Endothelial cell of umbilical vein (primary cell): ENCODE measurements around the gene SLC51B. TPM values are rescaled to one million over a fixed set of nuclear protein-coding genes. Genes with fewer than 3 reads are reported as not detected.

Source experiments
- BruUV-seq: library from RNA; stranded (reverse); fragments of 400-500 nt; replicated peaks from 2 replicates; lab custom pipeline; 2021; lab: Mats Ljungman, UMichigan
- CTCF ChIA-PET: fragments of 300-600, 350-600 bp; sonication (Branson Sonifier 250); formaldehyde crosslinking; loops from one replicate; lab custom pipeline; 2021; ENCODE audit warnings: antibody characterized with exemption, inconsistent platforms; lab: Charles Lee
- POLR2A ChIA-PET: fragments of 300-600, 350-600 bp; sonication (Branson Sonifier 250); formaldehyde crosslinking; loops from one replicate; lab custom pipeline; 2021; ENCODE audit warnings: antibody characterized with exemption, inconsistent platforms; lab: Charles Lee
- DNase-seq: peaks from one replicate; pipeline ENCODE4 v3.0.0-alpha.2; 2011; ENCODE audit warnings: low read depth, low spot score
- FAIRE-seq: peaks from 2 replicates; lab custom pipeline; 2011; peaks lifted over from hg19 to GRCh38; lab: Jason Lieb, UNC
- H2AFZ ChIP-seq: 2 replicates; pipeline ENCODE4 v1.6.0; 2012; ENCODE audit warnings: low read depth, low read length, control low read depth, inconsistent platforms
- H3K27ac ChIP-seq: 2 replicates; pipeline ENCODE4 v1.5.1; 2011; ENCODE audit warnings: low read depth, mild to moderate bottlenecking, control low read depth, low read length, moderate library complexity; ENCODE audit not compliant: insufficient read depth
- H3K27me3 ChIP-seq, 2 experiments: 2 replicates each; pipeline versions ENCODE4 v1.6.0 to v1.6.1; 2011; ENCODE audit warnings: low read length in 2 of 2, mixed read lengths in 1 of 2; ENCODE audit not compliant: control insufficient read depth in 2 of 2, insufficient read depth in 2 of 2
- H3K36me3 ChIP-seq, 2 experiments: 2 replicates in 1 of 2; 3 replicates in 1 of 2; pipeline ENCODE4 v1.5.1; 2011; ENCODE audit warnings: low read length in 2 of 2, mild to moderate bottlenecking in 1 of 2, moderate library complexity in 1 of 2; ENCODE audit not compliant: control insufficient read depth in 2 of 2, insufficient read depth in 2 of 2; ENCODE audit errors: extremely low read depth in 1 of 2
- H3K4me1 ChIP-seq: 3 replicates; pipeline ENCODE4 v1.5.1; 2011; ENCODE audit warnings: mild to moderate bottlenecking, low read length; ENCODE audit not compliant: control insufficient read depth, insufficient read depth; ENCODE audit errors: extremely low read depth
- H3K4me2 ChIP-seq: 2 replicates; pipeline ENCODE4 v1.6.1; 2011; ENCODE audit warnings: low read length, control low read depth, mixed read lengths; ENCODE audit not compliant: insufficient read depth
- H3K4me3 ChIP-seq, 3 experiments: fragments of 200-600 bp in 1 of 3; sonication (generic), shearing (Covaris generic) in 1 of 3; replicated peaks in 1 of 3; 2 replicates each; pipeline ENCODE4 v1.5.1; 2011 to 2016; ENCODE audit warnings: control low read depth in 3 of 3, low read length in 3 of 3, mild to moderate bottlenecking in 2 of 3, inconsistent platforms in 1 of 3, low read depth in 1 of 3, moderate library complexity in 1 of 3; ENCODE audit not compliant: insufficient read depth in 1 of 3
- H3K79me2 ChIP-seq: 2 replicates; pipeline ENCODE4 v1.6.0; 2012; ENCODE audit warnings: low read length, inconsistent platforms; ENCODE audit not compliant: control insufficient read depth, insufficient read depth
- H3K9ac ChIP-seq: replicated peaks from 2 replicates; pipeline ENCODE3; 2011; ENCODE audit warnings: low read length, control low read depth; ENCODE audit not compliant: insufficient read depth; ENCODE audit errors: extremely low read depth
- H3K9me1 ChIP-seq: replicated peaks from 3 replicates; pipeline ENCODE4 v1.6.0; 2011; ENCODE audit warnings: mild to moderate bottlenecking, low read length; ENCODE audit not compliant: control insufficient read depth, insufficient read depth; ENCODE audit errors: extremely low read depth
- H3K9me3 ChIP-seq: replicated peaks from 2 replicates; pipeline ENCODE4 v1.5.1; 2012; ENCODE audit warnings: low read length, inconsistent platforms; ENCODE audit not compliant: control insufficient read depth, insufficient read depth
- H4K20me1 ChIP-seq: replicated peaks from 2 replicates; pipeline ENCODE3; 2011; ENCODE audit warnings: mild to moderate bottlenecking, low read length; ENCODE audit not compliant: control insufficient read depth, insufficient read depth; ENCODE audit errors: extremely low read depth
- CTCF ChIP-seq, 2 donors: IDR thresholded peaks; 1 replicate in 1 of 2; 2 replicates in 1 of 2; pipeline ENCODE4 v1.5.1; 2011; ENCODE audit warnings: low read length in 2 of 2, mild to moderate bottlenecking in 2 of 2, moderate library complexity in 2 of 2, control low read depth in 1 of 2, inconsistent platforms in 1 of 2, low read depth in 1 of 2; ENCODE audit not compliant: insufficient read depth in 1 of 2; ENCODE audit errors: extremely low read depth in 1 of 2
- EZH2 ChIP-seq: IDR thresholded peaks from 2 replicates; pipeline ENCODE4 v1.6.1; 2012; ENCODE audit warnings: borderline replicate concordance, low read depth, mild to moderate bottlenecking, moderate library complexity, low read length, inconsistent platforms; ENCODE audit not compliant: severe bottlenecking
- FOS ChIP-seq: IDR thresholded peaks from 2 replicates; pipeline ENCODE4 v1.6.1; 2011; ENCODE audit warnings: mild to moderate bottlenecking, low read length, moderate library complexity, borderline replicate concordance; ENCODE audit not compliant: insufficient read depth
- GATA2 ChIP-seq: IDR thresholded peaks from 2 replicates; pipeline ENCODE4 v1.7.0; 2011; ENCODE audit warnings: low read depth, mild to moderate bottlenecking, moderate library complexity, mixed read lengths, low read length; ENCODE audit not compliant: insufficient read length, insufficient read depth
- JUN ChIP-seq: IDR thresholded peaks from 2 replicates; pipeline ENCODE4 v1.6.1; 2011; ENCODE audit warnings: borderline replicate concordance, low read depth; ENCODE audit not compliant: insufficient read length, insufficient read depth
- MYC ChIP-seq: IDR thresholded peaks from one replicate; pipeline ENCODE4 v1.6.1; 2011; ENCODE audit warnings: mild to moderate bottlenecking, low read depth, low read length
- POLR2A ChIP-seq: IDR thresholded peaks from 2 replicates; pipeline ENCODE4 v1.6.1; 2012; ENCODE audit warnings: low read depth, mild to moderate bottlenecking, control low read depth, low read length
- POLR2AphosphoS5 ChIP-seq: IDR thresholded peaks from 2 replicates; pipeline ENCODE4 v1.6.1; 2012; ENCODE audit warnings: low read depth, mild to moderate bottlenecking, control low read depth, low read length, moderate library complexity; ENCODE audit not compliant: insufficient read depth
- dilution Hi-C: fragments of 300-500 bp; cut with MboI; formaldehyde crosslinking; loops from one replicate; pipeline ENCODE4 v1.15.0; 2019; ENCODE audit warnings: low sequenced_read_pairs; ENCODE audit not compliant: extremely low pct_ligation_motif_present
- intact Hi-C: fragments of 100-400 bp; cut with micrococcal nuclease; formaldehyde crosslinking; loops from one replicate; pipeline ENCODE4 v1.10.0; 2022
- polyA plus RNA-seq, 4 experiments: library from polyadenylated mRNA; depleted of rRNA in 3 of 4; stranded (reverse) in 3 of 4; unstranded in 1 of 4; fragments of >200 nt; gene quantifications; 2 replicates each; pipeline versions ENCODE4 v1.2.1 to v1.2.3, GENCODE V29; 2011 to 2012; ENCODE audit warnings: missing spikeins in 1 of 4
- total RNA-seq: library from RNA; stranded (reverse); gene quantifications from 2 replicates; pipeline ENCODE4 v1.2.3, GENCODE V29; 2021
- TF ChIP-seq, protein P1 (sequence below): IDR thresholded peaks from 2 replicates; pipeline ENCODE4 v1.6.1; 2011; ENCODE audit not compliant: insufficient read depth, insufficient read length

SLC51B gene
- total and polyA plus RNA-seq, 2 donors (not counting 3 experiments of a cell fraction or from before 2014, with no cell fraction given): not detected

- no peaks in the 10 kb centered on the region for H3K36me3 ChIP-seq
- intact Hi-C loops: no loop called here
- no peaks in the 10 kb centered on the region for H3K79me2 ChIP-seq
- H3K4me1 ChIP-seq: no peaks in the 10 kb centered on the region
- H3K9ac ChIP-seq: no peak overlapping the region
- H3K9me3 ChIP-seq: no peaks in the 10 kb centered on the region
- H3K4me2 ChIP-seq: no peak overlapping the region
- TF ChIP-seq CTCF (IDR thresholded peaks at IDR 0.05; ENCODE audit: extremely low read depth in 1 of 2, insufficient read depth in 1 of 2, low read depth in 1 of 2, low read length in 2 of 2) (no peak), POLR2A (no peak), FOS (no peak), GATA2 (no peak), MYC (no peak), EZH2 (no peak), POLR2AphosphoS5 (no peak), JUN (no peak)
- TF ChIP-seq, protein P1, sequence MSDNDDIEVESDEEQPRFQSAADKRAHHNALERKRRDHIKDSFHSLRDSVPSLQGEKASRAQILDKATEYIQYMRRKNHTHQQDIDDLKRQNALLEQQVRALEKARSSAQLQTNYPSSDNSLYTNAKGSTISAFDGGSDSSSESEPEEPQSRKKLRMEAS: no peak
- H2AFZ ChIP-seq: no peak overlapping the region
- ChIA-PET CTCF (interaction anchor here (1.2 to 1.4 kb wide), 2 partner anchors 8 to 12 kb away, joined by 3 read pairs; no protein-coding TSS in a partner anchor), POLR2A (no interaction called here)
- no TSS peak for BruUV-seq
- H4K20me1 ChIP-seq: no peaks in the 10 kb centered on the region
- DNase-seq: no peak
- H3K4me3 ChIP-seq: no peak overlapping the region
- H3K9me1 ChIP-seq: peaks cover 2% of the 10 kb centered on the region
- H3K27ac ChIP-seq: no peak overlapping the region
- dilution Hi-C loops: no loop called here
- H3K27me3 ChIP-seq: no peaks in the 10 kb centered on the region
- FAIRE-seq: no peak
These were observed 48.1 kb upstream of the SLC51B start for GRCh38 chr15:64997066-64997465.
